Esophagus muscularis mucosa (tissue), 4 donors: ENCODE data around the gene TUT4.

Source experiments
- EP300 ChIP-seq: sonication (generic); formaldehyde crosslinking; IDR thresholded peaks from one replicate; pipeline ENCODE4 v1.6.1; 2017; ENCODE audit warnings: antibody characterized with exemption
- POLR2A ChIP-seq: fragments of 450-650 bp; IDR thresholded peaks from one replicate; pipeline ENCODE4 v1.6.1; 2017; ENCODE audit warnings: antibody characterized with exemption, moderate library complexity, mild to moderate bottlenecking, low read depth
- POLR2AphosphoS5 ChIP-seq, 2 donors: sonication (generic); formaldehyde crosslinking; IDR thresholded peaks; one replicate each; pipeline ENCODE4 v1.6.1; 2017; ENCODE audit warnings: antibody characterized with exemption in 2 of 2
- TF ChIP-seq, protein P1 (sequence below), 3 experiments: fragments of 200-600 bp in 2 of 3; fragments of 450-650 bp in 1 of 3; sonication (generic) in 2 of 3; IDR thresholded peaks; one replicate each; pipeline ENCODE4 v1.5.1; 2017 to 2019; ENCODE audit warnings: antibody characterized with exemption in 3 of 3, mild to moderate bottlenecking in 2 of 3, moderate library complexity in 1 of 3

DNA sequence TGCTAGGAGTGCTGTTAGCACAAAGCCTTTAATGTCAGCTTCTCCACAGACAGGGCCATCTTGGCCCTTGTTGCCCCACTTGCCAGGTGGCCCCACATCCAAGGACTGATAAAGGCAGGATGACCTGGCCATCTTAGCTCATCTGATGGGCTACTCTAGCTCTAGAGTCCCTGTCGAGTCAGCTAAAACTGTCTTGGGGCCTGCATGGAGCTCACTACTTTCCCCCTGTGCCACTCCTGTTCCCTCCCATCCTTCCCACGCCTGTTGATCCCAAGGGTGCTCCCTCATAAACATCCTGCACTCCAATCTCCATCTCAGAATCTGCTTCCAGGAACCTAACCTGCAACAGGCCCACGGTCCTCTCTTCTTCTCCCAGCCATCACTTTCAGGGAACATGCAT is 48.6 kb upstream of the TUT4 start:
- TF ChIP-seq, protein P1, sequence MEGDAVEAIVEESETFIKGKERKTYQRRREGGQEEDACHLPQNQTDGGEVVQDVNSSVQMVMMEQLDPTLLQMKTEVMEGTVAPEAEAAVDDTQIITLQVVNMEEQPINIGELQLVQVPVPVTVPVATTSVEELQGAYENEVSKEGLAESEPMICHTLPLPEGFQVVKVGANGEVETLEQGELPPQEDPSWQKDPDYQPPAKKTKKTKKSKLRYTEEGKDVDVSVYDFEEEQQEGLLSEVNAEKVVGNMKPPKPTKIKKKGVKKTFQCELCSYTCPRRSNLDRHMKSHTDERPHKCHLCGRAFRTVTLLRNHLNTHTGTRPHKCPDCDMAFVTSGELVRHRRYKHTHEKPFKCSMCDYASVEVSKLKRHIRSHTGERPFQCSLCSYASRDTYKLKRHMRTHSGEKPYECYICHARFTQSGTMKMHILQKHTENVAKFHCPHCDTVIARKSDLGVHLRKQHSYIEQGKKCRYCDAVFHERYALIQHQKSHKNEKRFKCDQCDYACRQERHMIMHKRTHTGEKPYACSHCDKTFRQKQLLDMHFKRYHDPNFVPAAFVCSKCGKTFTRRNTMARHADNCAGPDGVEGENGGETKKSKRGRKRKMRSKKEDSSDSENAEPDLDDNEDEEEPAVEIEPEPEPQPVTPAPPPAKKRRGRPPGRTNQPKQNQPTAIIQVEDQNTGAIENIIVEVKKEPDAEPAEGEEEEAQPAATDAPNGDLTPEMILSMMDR (IDR thresholded peaks at IDR 0.05), result no peak
- TF ChIP-seq POLR2A (no peak), EP300 (no peak), POLR2AphosphoS5 (IDR thresholded peaks at IDR 0.05) (no peak)
